ENCODE results near the gene ZSWIM6. TPM values are rescaled to one million over a fixed set of nuclear protein-coding genes. Genes with fewer than 3 reads are reported as not detected.

The ZSWIM6 gene
- total and polyA plus RNA-seq, 2 experiments from 2014 or later, result 3.9 to 6.0 TPM

DNA sequence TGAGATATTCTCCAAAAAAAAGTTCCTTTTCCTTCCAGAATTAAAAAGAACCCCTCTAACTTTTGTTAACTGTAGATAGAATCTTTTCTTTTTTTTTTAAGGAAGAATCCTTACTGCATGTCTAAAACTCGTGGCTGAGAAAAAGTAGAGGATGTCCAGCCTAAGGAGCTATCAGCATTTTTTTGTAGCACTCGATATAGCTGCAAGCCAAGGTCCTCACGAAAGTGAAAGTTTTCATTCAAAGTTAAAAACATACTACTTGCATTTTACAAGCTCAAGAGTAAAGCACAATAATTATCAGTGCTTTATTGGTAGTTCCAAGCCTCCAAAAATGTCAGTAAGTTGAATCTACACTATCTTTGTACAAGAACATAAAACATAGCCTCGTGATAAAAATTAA lies 28.7 kb upstream of the ZSWIM6 start:
- Histone ChIP-seq H2AFZ (no peak overlapping the region), H3K79me2 (replicated peaks; ENCODE audit: insufficient read depth) (no peaks in the 10 kb centered on the region), H3K27me3 (ENCODE audit: insufficient read depth) (no peaks in the 10 kb centered on the region; the same call in 1 of the 2 replicates), H3K36me3 (ENCODE audit: insufficient read depth) (no peaks in the 10 kb centered on the region), H4K20me1 (replicated peaks; ENCODE audit: insufficient read depth) (no peaks in the 10 kb centered on the region), H3K4me2 (no peak overlapping the region), H3K4me3 (no peak overlapping the region), H3K9me2 (ENCODE audit: insufficient read depth) (no peaks in the 10 kb centered on the region; the same call in 1 of the 2 replicates), H3K27ac (ENCODE audit: low read depth) (no peak overlapping the region), H3F3A (replicated peaks; ENCODE audit: low read depth) (no peaks in the 10 kb centered on the region), H3K4me1 (ENCODE audit: insufficient read depth) (peaks cover 11% of the 10 kb centered on the region)
- DNase-seq (ENCODE audit: low spot score) (no peak), ATAC-seq (no peak)
- H3K4me3 Mint-ChIP-seq, result no peak overlapping the region
- TF ChIP-seq ETS1 (IDR thresholded peaks at IDR 0.05), result no peak
- no peak for TF ChIP-seq NANOG (IDR thresholded peaks at IDR 0.05; ENCODE audit: borderline replicate concordance)
- no peak for TF ChIP-seq ZNF462 (CRISPR knock-in tag; IDR thresholded peaks at IDR 0.05)
- no peak for TF ChIP-seq JUNB (IDR thresholded peaks at IDR 0.05; ENCODE audit: unreplicated experiment)
- no peaks in the 10 kb centered on the region for H3K36me3 Mint-ChIP-seq (ENCODE audit: low read depth)
- no peaks in the 10 kb centered on the region for H3K9me3 Mint-ChIP-seq
- no peak overlapping the region for H3K27ac Mint-ChIP-seq
- H3K4me1 Mint-ChIP-seq, result peaks cover 28% of the 10 kb centered on the region
- H3K27me3 Mint-ChIP-seq (ENCODE audit: insufficient read depth, low read depth, poor library complexity), result peaks cover 2% of the 10 kb centered on the region

Measured in GM23338 (cell line).